Panc1 (cell line): ENCODE results near the gene TRIM66. TPM values are rescaled to one million over a fixed set of nuclear protein-coding genes. Genes with fewer than 3 reads are reported as not detected.
A peak's percentile ranks its signal among the peaks of the same experiment; 100 is the strongest.

Experiments used
- ATAC-seq: fragments of 200-7000 bp; cut with Tn5 transposase; 2 replicates; pipeline ENCODE4 v1.9.1; 2020; ENCODE audit warnings: mild to moderate bottlenecking, moderate library complexity
- BruUV-seq: library from RNA; stranded (reverse); fragments of 400-500 nt; replicated peaks from 2 replicates; lab custom pipeline; 2021; lab: Mats Ljungman, UMichigan
- CTCF ChIA-PET: fragments of 300-600 bp; sonication (Branson Sonifier 250); formaldehyde crosslinking; loops from one replicate; lab custom pipeline; 2022; ENCODE audit warnings: antibody characterized with exemption; lab: Charles Lee
- POLR2A ChIA-PET: fragments of 300-600 bp; sonication (Branson Sonifier 250); formaldehyde crosslinking; loops from one replicate; lab custom pipeline; 2022; ENCODE audit warnings: antibody characterized with exemption; lab: Charles Lee
- DNase-seq: peaks from one replicate; pipeline ENCODE4 v3.0.0-alpha.2; 2010; ENCODE audit warnings: low read depth, low spot score
- H3K27ac ChIP-seq: 2 replicates; pipeline ENCODE4 v1.5.1; 2011; ENCODE audit warnings: mild to moderate bottlenecking, low read length, inconsistent platforms
- H3K27me3 ChIP-seq: fragments of 200-500 bp; sonication (Bioruptor generic); 2 replicates; pipeline ENCODE4 v1.6.0; 2014; ENCODE audit warnings: low read length, inconsistent platforms; ENCODE audit not compliant: control insufficient read depth, insufficient read depth
- H3K36me3 ChIP-seq: fragments of 200-500 bp; sonication (Bioruptor generic); 2 replicates; pipeline ENCODE4 v1.5.1; 2014; ENCODE audit warnings: inconsistent platforms, mild to moderate bottlenecking, low read length, moderate library complexity; ENCODE audit not compliant: control insufficient read depth, insufficient read depth
- H3K4me1 ChIP-seq: 2 replicates; pipeline ENCODE4 v1.5.1; 2011; ENCODE audit warnings: inconsistent platforms, mild to moderate bottlenecking, low read length, moderate library complexity; ENCODE audit not compliant: control insufficient read depth, insufficient read depth
- H3K4me3 ChIP-seq, 2 experiments: 2 replicates each; pipeline ENCODE4 v1.5.1; 2011 to 2012; ENCODE audit warnings: low read depth in 2 of 2, low read length in 2 of 2, mild to moderate bottlenecking in 2 of 2, inconsistent platforms in 1 of 2, moderate library complexity in 1 of 2
- H3K9me3 ChIP-seq: fragments of 200-500 bp; sonication (Bioruptor generic); 2 replicates; pipeline ENCODE4 v1.5.1; 2014; ENCODE audit warnings: low read depth, mild to moderate bottlenecking, inconsistent platforms, low read length, moderate library complexity; ENCODE audit not compliant: control insufficient read depth, insufficient read depth
- POLR2AphosphoS5 ChIP-seq: IDR thresholded peaks from 2 replicates; pipeline ENCODE4 v1.6.1; 2012; ENCODE audit warnings: mild to moderate bottlenecking, low read depth, low read length, moderate library complexity
- SIN3A ChIP-seq: IDR thresholded peaks from 2 replicates; pipeline ENCODE4 v1.6.1; 2012; ENCODE audit warnings: low read depth, mild to moderate bottlenecking, low read length, moderate library complexity, borderline replicate concordance; ENCODE audit not compliant: insufficient read depth
- TCF7L2 ChIP-seq: IDR thresholded peaks from 2 replicates; pipeline ENCODE4 v1.6.1; 2011; ENCODE audit warnings: mild to moderate bottlenecking, low read depth, low read length, inconsistent platforms
- in situ Hi-C: cut with HindIII; loops from 2 replicates; pipeline ENCODE4 v1.10.0; 2016; ENCODE audit warnings: low sequenced_read_pairs, low pct_unique_long_range_greater_than_20kb
- intact Hi-C: fragments of 100-400 bp; cut with micrococcal nuclease; formaldehyde crosslinking; loops from one replicate; pipeline ENCODE4 v1.10.0; 2022; ENCODE audit not compliant: unreplicated experiment
- total RNA-seq: library from RNA; stranded (reverse); gene quantifications from one replicate; pipeline ENCODE4 v1.2.1, GENCODE V29; 2021; ENCODE audit not compliant: unreplicated experiment
- TF ChIP-seq, protein P1 (sequence below): fragments of 450-650 bp; IDR thresholded peaks from 2 replicates; pipeline ENCODE4 v1.5.1; 2017; ENCODE audit warnings: mild to moderate bottlenecking
- TF ChIP-seq, protein P2 (sequence below), 2 experiments: IDR thresholded peaks; 2 replicates each; pipeline ENCODE4 v1.6.1; 2011 to 2012; ENCODE audit warnings: low read depth in 2 of 2, control low read depth in 1 of 2, low read length in 1 of 2, mild to moderate bottlenecking in 1 of 2, moderate library complexity in 1 of 2; ENCODE audit not compliant: insufficient read depth in 1 of 2

The TRIM66 gene
- total RNA-seq, 1 experiment from 2014 or later = 30.4 TPM

DNA sequence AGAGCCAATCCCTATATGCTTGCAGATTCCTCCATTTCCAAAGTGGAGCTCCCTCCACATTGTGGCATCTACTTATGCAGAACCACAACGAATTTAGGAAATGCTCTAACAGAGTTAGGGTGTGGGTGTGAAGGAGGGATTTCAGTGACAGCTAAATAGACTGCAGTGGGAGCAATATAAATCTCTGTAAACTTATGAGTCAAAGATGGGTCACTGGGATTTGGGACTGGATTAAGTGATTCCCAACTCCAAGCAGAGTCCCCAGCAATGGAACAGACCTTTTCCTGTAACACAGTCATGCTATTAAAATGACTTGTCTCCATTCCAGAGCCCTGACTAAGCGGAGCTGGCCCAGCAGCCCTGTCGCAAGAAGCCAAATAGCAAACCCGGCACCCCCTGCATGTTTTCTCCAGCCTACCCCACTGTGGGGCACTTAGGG, 36.8 kb upstream of the TRIM66 start:
- H3K36me3 ChIP-seq = no peaks in the 10 kb centered on the region; the same call in 1 of the 2 replicates
- H3K27me3 ChIP-seq = no peaks in the 10 kb centered on the region
- BruUV-seq = no TSS peak
- intact Hi-C loops (no loop called here), in situ Hi-C loops (no loop called here)
- POLR2A ChIA-PET = no interaction called here
- DNase-seq (peak; percentile 94), ATAC-seq (peak; percentile 88)
- H3K4me1 ChIP-seq = peaks cover 26% of the 10 kb centered on the region
- no peaks in the 10 kb centered on the region for H3K9me3 ChIP-seq
- no peak overlapping the region for H3K4me3 ChIP-seq
- H3K27ac ChIP-seq = peak overlapping the region; percentile 6; the same call in 1 of the 2 replicates
- TF ChIP-seq, protein P1, sequence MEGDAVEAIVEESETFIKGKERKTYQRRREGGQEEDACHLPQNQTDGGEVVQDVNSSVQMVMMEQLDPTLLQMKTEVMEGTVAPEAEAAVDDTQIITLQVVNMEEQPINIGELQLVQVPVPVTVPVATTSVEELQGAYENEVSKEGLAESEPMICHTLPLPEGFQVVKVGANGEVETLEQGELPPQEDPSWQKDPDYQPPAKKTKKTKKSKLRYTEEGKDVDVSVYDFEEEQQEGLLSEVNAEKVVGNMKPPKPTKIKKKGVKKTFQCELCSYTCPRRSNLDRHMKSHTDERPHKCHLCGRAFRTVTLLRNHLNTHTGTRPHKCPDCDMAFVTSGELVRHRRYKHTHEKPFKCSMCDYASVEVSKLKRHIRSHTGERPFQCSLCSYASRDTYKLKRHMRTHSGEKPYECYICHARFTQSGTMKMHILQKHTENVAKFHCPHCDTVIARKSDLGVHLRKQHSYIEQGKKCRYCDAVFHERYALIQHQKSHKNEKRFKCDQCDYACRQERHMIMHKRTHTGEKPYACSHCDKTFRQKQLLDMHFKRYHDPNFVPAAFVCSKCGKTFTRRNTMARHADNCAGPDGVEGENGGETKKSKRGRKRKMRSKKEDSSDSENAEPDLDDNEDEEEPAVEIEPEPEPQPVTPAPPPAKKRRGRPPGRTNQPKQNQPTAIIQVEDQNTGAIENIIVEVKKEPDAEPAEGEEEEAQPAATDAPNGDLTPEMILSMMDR = no peak
- no peak for TF ChIP-seq SIN3A
- no peak for TF ChIP-seq TCF7L2
- TF ChIP-seq, protein P2, sequence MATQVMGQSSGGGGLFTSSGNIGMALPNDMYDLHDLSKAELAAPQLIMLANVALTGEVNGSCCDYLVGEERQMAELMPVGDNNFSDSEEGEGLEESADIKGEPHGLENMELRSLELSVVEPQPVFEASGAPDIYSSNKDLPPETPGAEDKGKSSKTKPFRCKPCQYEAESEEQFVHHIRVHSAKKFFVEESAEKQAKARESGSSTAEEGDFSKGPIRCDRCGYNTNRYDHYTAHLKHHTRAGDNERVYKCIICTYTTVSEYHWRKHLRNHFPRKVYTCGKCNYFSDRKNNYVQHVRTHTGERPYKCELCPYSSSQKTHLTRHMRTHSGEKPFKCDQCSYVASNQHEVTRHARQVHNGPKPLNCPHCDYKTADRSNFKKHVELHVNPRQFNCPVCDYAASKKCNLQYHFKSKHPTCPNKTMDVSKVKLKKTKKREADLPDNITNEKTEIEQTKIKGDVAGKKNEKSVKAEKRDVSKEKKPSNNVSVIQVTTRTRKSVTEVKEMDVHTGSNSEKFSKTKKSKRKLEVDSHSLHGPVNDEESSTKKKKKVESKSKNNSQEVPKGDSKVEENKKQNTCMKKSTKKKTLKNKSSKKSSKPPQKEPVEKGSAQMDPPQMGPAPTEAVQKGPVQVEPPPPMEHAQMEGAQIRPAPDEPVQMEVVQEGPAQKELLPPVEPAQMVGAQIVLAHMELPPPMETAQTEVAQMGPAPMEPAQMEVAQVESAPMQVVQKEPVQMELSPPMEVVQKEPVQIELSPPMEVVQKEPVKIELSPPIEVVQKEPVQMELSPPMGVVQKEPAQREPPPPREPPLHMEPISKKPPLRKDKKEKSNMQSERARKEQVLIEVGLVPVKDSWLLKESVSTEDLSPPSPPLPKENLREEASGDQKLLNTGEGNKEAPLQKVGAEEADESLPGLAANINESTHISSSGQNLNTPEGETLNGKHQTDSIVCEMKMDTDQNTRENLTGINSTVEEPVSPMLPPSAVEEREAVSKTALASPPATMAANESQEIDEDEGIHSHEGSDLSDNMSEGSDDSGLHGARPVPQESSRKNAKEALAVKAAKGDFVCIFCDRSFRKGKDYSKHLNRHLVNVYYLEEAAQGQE (IDR thresholded peaks at IDR 0.05; ENCODE audit: insufficient read depth in 1 of 2, low read depth in 2 of 2, low read length in 1 of 2) = no peak
- TF ChIP-seq POLR2AphosphoS5 = no peak
- CTCF ChIA-PET = no interaction called here

DNA sequence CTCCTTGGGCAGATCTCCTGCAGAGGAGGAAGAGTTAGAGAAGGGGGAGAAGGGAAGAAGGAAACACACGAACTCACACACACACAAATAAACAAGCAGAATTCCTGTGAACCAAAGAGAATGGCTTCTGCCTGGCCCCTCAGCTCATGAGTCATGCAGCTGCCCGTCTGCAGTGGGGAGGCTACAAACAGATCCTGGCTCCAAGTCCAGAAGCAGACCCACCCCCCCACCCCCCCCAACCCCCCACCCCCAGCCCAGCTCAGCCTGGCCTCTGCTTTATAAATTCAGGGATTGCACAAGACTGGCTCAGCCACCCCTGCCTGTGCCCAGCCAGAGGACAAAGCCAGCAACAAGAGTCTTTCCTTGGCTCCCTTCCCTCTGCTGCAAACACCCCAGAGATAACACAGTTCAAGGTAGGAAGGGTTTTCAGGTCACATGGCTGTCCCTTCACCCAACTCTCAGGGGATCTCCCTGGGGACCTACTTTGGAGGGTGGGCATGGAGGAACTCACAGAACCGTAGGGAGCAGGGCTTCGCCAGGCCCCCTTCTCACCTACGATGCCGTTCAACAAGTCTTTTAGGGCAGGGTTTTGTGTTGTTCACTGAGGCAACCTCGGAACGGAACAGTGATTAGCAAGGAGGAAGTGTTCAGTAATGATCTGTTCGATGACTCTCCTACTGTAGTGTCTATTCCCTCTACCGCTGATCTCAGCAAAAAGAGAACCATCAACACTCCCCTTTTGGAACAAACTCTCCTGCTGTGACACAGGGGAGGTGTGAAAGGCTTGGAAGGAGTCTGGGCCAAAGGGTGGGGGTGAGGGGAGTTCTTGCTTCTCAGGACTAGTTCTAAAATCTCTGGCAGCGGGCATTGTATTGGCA, 35.6 kb upstream of the TRIM66 start:
- Histone ChIP-seq H3K4me3 (no peak overlapping the region), H3K4me1 (peaks cover 26% of the 10 kb centered on the region), H3K9me3 (no peaks in the 10 kb centered on the region), H3K27me3 (no peaks in the 10 kb centered on the region), H3K27ac (no peak overlapping the region; the same call in 1 of the 2 replicates), H3K36me3 (no peaks in the 10 kb centered on the region; the same call in 1 of the 2 replicates)
- DNase-seq = no peak
- TSS peak; percentile 32 for BruUV-seq
- CTCF ChIA-PET = no interaction called here
- TF ChIP-seq TCF7L2 (no peak), POLR2AphosphoS5 (no peak), SIN3A (no peak)
- TF ChIP-seq, protein P2 (IDR thresholded peaks at IDR 0.05; ENCODE audit: insufficient read depth in 1 of 2, low read depth in 2 of 2, low read length in 1 of 2) = no peak
- TF ChIP-seq, protein P1 = no peak
- intact Hi-C loops = no loop called here
- no peak for ATAC-seq
- in situ Hi-C loops = no loop called here
- POLR2A ChIA-PET = no interaction called here
